GM19455 (cell line): ENCODE data around the gene NINJ2.
"Not testable (repeated sequence)": the region's sequence is repeated elsewhere in the genome, so short reads cannot be mapped to it uniquely, and the experiment has no call there.

Source experiments
- ATAC-seq: cut with Tn5 transposase; IDR thresholded peaks from one replicate; pipeline ENCODE4 v1.9.1; 2021; ENCODE audit not compliant: unreplicated experiment

NINJ2 gene

DNA sequence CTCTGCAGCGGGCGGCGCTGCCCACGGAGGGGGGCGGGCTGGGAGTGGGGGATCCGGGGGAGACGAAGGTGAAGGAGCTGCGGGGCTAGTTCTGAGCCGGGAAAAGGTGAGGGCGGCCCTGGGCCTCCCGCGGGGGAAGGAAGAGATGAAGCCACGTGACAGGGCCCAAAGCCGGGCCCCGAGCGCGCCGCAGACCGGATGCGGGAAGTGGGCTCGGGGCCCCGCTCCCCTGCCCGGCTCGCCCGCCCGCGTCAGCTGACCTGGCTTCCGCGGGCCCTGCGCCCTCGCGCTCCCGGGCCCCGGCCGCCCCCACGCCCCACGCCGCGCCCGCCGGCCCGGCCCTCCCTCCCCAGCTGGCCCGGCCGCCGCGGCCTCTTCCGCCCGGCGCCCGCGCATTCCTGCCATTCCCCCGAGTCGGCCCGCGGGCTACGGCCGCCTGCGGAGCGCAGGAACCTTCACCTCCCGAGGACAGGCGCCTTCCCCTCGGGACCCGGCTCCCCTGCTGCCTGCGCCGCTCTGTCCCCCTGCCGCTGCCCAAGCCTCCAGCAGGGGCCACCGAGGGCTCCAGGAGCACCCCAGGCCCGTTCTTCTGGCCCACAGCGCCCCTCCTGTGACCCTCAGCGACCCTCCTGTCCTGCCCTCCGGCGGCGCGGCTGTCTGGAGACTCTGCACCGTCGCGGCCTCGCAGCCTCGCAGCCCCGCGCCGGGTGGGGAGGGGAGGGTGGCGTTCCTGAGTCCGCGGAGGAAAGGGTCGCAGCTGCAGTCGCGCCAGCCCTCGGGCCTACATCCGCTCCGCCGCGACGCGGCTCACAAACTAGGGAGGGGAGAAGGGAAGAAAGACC, 20.4 kb downstream of the NINJ2 start:
- peak; percentile 61 for ATAC-seq

DNA sequence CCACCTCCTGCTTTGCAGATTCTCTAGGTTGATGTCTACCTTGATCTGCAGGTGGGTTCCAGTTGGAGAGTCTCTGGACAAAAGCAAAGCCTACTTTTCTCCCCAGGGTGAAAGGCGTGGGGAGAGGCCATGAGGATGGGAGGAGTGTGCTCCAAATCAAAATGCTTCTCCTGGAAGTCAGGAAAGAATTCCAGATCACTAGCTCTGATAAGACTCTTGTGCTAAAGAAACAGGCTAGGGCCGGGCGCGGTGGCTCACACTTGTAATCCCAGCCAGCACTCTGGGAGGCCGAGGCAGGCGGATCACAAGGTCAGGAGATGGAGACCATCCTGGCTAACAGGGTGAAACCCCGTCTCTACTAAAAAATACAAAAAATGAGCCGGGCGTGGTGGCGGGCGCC, 21.9 kb downstream of the NINJ2 start:
- not testable (repeated sequence) for ATAC-seq

DNA sequence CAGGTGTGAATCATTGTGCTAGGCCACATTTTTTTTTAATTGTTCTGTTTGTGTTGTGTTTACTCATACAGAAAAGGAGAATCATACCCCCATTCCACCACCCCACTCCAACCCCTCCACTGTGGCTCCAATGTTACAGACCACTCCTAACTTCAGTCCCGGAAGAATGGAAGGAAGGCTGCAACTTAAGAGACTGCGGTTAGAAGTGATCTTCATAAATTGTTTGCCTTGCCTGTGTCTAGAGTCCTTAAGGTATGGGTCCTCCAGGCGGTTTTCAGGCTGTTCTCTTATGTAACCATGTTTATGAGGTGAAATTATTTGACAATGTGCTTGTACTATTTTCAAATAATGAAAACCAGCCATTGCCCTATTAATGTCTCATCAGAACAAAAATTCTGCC, 22.5 kb downstream of the NINJ2 start:
- no peak for ATAC-seq

DNA sequence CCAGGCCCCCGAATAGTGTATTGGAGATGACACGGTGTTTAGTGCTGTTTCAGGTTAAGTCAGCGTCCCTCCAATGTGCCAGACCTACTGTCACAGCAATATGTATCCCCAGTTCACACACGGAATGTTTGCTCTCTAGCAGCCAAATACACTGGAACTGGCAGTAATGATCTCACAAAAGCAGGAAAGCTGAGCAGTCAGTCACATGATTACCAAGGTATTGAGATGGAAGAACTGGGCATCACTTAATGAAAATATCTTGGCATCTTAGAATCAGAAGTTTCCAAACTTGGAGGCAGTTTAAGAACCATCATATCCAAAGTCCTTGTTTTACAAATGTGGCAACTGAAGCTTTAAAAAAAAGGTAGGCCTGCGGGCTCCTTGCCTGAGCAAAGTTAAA, 23.3 kb downstream of the NINJ2 start:
- no peak for ATAC-seq

DNA sequence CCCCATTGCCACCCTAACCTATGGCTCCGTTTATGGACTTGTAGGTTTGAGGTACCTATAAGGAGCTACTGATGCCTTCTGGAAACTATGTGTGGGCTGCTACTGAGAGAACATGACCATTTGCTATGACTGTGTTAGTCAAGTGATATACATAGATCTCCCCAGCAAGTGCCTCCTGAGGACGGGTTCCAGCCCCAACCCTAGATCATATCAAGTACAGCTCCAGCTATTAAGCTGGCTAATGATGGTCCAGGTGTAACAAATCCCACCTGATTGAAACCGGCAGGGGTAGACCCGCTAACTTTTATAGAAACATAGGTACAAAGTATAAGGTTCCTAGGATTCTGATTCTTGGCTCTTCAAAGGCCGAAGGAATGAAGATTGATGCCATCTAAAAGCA, 23.7 kb downstream of the NINJ2 start:
- ATAC-seq, result no peak

DNA sequence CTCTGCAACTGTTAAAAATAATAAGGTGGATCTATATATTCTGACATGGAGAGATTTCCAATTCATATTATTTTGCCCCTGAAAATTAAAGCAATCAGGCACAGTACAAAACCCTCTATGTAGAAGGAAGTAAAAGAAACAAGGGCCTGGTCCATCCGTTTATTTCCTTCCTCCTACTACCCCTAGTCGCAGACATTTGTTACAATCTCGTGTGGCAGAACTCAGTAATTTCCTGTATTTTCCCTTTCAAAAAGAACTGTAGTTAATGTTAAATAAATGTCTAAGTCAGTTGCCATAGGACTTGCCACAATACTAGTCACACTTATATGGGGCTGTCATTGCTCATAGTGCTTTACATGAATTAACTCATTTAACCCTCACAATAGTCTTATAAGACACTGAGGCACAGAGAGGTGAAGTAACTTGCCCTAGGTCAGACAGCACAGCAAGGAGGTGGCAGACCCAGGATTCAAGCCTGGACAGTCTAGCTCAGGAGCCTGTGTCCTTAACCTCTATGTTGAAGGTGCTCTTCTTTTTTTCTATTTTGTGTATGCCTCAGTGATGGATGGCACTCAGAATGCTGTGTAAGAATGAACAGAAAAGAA, 24.2 kb downstream of the NINJ2 start:
- no peak for ATAC-seq

DNA sequence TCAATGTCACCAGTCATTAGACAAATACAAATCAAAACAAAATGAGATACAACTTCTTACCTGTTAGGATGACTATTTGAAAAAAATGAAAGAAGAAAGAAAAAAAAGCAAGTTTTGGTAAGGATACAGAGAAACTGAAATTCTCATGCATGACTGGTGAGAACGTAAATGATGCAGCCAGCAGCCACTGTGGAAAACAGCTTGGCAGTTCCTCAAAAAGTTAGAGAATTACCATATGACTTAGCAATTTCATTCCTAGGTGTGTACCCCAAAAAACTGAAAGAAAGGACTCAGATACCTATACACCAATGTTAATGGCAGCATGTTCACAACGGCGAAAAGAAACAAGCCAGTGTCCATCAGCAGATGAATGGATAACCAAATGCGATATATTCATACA, 26.6 kb downstream of the NINJ2 start:
- no peak for ATAC-seq

DNA sequence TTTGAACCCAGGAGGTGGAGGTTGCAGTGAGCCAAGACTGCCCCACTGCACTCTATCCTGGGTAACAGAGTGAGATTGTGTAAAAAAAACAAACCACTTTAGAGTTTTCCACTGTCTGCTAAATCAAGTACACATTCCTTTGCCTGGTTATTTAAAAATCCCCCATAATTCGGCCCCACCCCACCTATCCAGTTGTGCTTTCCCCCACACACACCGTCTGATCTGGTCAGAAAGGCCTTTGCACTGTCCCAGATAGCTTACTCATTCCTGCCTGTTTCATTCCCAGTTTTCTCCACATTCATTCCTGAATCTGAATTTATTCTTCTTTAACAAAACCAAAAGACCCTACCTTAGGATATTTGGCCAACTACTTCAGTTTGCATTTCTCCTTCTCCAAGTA, 29.5 kb downstream of the NINJ2 start:
- no peak for ATAC-seq

DNA sequence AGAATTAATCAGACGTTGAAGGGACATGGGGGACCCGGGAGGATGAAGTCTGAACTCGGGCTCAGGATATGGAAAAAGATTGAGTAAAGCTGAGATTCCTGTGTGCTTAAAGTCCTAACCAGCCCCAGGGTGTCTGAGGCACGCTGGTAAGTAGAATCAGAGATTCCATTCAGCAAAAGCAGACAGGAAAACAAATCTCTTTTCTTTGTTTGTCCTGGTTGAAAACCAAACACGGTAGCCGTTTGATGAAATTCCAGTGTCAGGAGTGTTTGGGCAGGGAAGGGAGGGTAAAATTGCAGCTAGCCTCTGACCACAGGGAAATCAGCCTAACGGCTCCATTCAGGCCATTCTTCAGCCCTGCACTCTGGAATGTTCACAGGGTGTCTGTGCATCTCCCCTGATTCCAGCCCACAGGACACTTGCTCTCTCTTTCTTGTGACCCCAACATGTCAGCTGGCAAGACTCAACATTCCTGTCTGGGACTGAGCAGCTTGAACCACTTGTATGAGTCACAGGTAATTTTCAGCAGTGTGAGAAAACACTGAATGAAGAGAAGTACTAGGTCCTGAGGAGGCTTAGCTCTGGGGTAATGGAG, 31.0 kb downstream of the NINJ2 start:
- no peak for ATAC-seq

DNA sequence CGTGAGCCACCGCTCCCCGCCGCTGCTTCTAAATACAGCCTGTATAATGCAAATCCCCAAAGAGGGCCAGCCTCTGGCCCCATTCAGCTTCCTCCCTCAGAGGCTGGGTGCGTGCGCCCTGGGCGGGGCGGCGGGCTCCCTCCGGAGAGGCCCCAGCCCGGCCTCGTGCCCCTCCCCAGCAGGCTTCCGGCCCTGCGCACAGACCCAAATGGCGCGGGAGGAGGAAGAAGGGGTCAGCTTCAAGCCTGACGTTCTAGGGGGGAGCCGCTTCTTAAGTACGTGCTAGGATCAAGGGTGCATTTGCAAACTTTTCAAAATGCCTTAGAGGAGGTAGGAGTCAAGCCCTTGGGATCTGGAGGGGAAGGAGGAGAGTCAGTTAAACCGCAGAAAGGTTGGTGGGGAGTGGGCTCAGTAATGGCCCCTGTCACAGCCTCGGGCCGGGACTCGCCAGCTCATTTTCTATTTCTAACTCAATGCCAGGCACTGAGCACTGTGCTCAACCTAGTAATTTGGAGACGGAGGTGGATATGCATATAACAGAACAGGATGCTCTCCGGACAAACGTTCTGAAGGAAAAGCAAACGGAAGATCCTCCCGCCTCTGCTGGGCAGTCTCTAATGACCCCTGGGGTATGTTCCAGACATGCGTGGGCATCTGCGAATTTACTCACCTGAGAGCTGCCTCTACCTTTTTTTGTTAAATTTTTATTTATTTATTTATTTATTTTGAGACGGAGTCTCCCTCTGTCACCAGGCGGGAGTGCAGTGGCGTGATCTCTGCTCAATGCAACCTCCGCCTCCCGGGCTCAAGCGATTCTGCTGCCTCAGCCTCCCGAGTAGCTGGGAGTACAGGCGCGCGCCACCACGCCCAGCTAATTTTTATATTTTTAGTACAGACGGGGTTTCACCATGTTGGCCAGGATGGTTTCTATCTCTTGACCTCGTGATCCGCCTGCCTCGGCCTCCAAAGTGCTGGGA, 32.3 kb downstream of the NINJ2 start:
- ATAC-seq, result peak; percentile 95

DNA sequence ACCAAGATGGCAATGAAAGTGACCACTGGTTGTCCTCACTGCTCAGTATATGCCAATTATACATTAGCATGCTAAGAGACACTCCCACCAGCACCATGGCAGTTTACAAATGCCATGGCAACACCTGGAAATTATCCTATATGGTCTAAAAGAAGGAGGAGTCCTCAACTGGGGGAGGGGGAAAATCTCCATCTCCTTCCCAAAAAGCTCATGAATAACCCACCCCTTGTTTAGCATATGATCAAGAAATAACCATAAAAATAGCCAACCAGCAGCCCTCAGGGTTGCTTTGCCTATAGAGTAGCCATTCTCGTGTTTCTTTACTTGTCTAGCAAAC, 34.5 kb downstream of the NINJ2 start:
- not testable (repeated sequence) for ATAC-seq

DNA sequence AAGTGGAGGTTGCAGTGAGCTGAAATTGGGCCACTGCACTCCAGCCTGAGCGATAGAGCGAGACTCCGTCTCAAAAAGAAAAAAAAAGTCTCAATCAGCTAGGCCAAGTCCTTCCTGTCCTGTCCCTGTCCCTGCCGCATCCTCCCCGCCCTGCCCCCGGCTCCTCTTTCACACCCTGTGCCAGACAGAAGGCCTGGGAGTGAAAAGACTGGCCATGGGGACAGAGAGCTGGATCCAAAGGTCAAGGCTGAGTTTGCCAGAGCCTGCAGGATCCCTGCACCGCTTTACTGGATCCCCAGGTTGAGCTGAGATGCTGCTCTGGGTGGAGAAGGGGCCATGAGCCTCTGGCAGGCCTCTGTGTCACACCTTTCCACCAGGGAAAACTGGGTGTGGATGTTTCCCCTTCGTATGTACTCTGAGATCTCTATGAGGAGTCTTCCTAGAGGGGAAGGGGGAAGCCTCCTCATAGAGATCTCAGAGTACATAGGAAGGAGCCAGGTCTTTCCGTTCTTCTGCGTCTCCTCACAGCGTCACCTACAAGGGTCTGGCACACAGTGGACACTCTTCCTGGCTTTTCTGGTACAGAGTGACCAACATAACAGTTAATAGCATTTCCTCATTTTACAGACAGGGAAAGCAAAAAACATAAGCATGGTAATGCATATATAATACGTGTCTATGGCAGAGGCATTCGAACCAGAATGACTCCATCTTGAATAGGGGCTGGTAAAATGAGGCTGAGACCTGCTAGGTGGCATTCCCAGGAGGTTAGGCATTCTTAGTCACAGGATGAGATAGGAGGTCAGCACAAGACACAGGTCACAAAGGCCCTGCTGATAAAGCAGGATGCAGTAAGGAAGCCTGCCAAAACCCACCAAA, 35.1 kb downstream of the NINJ2 start:
- ATAC-seq, result no peak

DNA sequence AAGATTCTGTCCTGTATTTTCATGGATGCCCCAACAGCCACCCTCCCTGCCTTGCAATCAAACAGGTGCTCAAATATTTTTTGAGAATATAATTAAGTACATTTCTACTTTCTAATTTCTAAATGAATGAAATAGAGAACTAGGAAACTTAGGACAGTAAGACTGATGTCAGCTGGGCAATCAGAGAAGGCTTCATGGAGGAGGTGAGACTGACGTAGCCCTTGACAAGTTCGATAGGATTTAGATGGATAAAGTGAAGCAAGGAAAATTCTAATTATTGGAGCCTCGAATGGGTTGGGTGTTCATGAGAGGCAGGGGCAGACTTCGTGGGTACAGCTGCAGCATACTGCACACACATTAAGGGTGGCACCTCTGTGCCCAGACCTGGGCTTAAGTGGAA, 36.0 kb downstream of the NINJ2 start:
- ATAC-seq, result no peak

DNA sequence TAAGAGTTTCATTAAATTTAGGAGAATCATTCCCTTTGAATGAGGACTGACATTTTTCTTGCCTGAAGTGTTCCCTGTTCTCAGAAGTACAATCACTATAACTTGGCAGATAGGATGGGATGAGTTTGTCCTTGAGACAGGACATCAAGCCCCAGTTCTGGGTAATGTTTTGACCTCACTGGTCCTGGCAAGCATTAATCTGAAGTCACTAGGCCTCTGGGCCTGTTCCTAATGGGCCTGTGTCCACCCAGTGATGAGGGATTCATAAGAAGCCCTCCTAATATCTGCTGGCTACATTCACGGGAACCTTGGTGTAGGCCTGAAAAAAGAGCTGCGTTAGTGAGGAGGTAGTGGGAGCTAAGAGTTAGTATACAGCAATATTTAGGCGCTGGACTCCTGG, 37.2 kb downstream of the NINJ2 start:
- no peak for ATAC-seq

DNA sequence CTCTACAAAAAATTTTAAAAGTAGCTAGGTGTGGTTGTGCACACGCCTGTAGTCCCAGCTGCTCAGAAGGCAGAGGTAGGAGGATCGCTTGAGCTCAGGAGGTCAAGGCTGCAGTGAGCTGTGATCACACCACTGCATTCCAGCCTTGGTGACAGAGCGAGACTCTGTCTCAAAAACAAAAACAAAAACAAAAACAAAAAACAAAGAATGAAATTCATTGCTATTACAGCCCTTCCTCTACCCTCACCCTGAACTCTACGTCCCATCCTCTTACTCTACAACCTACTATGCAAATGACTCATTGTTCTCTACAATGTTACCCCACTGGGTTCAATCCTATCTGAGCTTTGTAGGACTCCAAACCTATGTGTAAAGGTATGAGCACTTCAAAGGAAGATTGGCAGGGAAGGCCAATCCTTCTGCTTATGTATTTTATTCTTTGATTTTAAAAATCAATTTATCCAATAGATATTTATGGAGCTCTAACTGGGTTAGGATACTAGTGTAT, 39.3 kb downstream of the NINJ2 start:
- ATAC-seq, result no peak

DNA sequence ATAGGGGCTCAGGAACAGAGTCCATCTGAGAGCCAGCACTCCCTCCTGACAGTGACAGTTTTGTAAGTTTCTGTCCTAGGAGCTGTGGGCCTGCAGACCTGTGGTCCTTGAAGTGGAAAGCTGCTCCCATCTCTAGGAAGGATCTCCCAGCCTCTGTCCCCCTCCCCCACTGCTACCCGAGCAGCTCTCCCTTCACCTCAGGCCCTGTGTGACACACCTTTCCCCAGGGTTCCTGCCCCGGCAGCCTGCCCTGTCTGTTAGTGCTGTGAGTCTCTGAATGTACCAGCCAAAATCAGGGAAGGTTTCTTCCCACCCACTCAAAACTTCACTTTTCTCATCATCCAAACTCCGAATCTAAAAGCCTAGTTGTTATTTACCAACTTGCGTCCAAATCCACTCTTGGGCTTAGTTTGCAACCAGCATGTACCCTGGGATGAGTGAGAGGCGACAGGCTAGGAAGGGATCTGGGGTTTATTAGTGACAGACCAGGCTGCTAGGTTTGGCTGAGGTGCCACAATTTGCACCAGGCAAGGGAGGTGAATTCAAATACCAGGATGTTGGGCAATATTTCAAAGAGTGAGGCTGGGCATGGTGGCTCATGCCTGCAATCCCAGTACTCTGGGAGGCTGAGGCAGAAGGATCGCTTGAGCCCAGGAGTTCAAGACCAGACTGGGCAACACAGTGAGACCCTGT, 39.9 kb downstream of the NINJ2 start:
- no peak for ATAC-seq

DNA sequence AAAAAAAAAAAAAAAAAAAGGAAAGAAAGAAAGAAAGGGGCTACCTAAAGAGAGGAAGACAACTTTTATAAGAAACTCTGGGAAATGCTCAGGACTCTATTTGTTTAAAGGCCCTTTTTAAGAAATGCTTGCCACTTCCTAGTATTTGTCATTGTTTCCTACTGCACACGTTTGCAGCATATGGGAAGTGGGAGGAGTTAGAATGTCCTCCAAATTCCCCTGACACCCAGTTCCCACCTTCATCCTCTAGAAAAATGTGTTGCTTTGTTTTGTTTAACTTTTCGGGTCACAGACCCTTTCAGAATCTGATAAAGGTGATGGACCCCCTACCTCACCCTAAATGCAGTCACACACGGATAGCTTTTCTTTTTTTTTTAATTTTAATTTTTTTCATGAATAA, 40.8 kb downstream of the NINJ2 start:
- ATAC-seq, result no peak

DNA sequence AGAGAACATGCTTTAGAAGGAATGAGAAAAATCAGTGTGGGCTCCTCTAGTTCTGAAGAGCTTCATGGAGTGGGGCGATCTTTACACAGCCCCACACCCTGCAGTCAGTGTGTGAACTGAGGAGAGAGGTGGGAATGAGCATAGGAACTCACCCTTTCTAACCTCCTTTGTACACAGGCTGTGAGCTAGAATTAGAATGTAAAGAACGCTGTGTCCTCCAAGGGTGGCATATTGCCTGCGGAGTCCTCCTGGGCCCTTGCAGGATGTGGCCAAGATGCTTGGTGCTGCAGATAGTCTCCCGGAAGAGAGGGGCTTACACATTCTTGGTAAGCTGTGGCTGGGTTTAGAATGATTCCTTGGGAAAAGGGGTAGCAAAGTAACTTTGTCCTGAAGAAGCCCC, 43.9 kb downstream of the NINJ2 start:
- no peak for ATAC-seq

DNA sequence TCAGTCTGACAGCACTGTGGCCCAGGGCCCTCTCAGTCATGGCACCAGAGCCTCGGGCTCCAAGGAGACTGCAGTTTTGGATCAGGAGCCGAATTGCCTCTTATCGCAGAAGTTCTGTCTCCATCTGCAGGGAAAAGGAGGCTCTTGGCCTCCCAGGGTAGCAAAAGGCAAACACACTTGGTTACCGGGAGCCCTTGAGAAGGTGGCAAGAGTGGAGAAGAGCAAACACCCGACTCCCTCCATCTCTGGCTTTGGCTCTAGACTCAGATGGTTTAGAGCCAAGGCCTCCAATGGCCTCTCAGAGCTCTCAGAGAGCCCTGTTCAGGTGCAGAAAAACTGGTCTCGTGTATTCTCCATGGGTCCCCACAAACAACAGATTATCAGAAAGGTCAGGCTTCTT, 44.6 kb downstream of the NINJ2 start:
- no peak for ATAC-seq
